HepG2 (cell line): ENCODE data around the gene SYNE3. TPM values are rescaled to one million over a fixed set of nuclear protein-coding genes. Genes with fewer than 3 reads are reported as not detected.
A peak's percentile ranks its signal among the peaks of the same experiment; 100 is the strongest.

Source experiments
- ATAC-seq: fragments of 200-7000 bp; cut with Tn5 transposase; 3 replicates; pipeline ENCODE4 v1.9.1; 2020; ENCODE audit warnings: mild to moderate bottlenecking, moderate library complexity
- BruUV-seq: library from RNA; stranded (reverse); fragments of 400-500 nt; replicated peaks from 2 replicates; lab custom pipeline; 2021; lab: Mats Ljungman, UMichigan
- CTCF ChIA-PET: fragments of 300-600 bp; formaldehyde crosslinking; extraction: SDS; loops from one replicate; lab custom pipeline; 2021; ENCODE audit warnings: low total read pairs, inconsistent platforms, low intra/inter-chr PET ratio; lab: Yijun Ruan, JAX
- POLR2A ChIA-PET: fragments of 350-600 bp; sonication (Branson Sonifier 250); formaldehyde crosslinking; loops from one replicate; lab custom pipeline; 2020; ENCODE audit warnings: antibody characterized with exemption, inconsistent platforms; lab: Yijun Ruan, JAX
- DNase-seq: peaks from one replicate; pipeline ENCODE4 v3.0.0-alpha.2; 2015; ENCODE audit warnings: low spot score
- FAIRE-seq: peaks from 3 replicates; lab custom pipeline; 2011; peaks lifted over from hg19 to GRCh38; lab: Jason Lieb, UNC
- H2AFZ ChIP-seq: one replicate; pipeline ENCODE4 v1.6.1; 2011; ENCODE audit warnings: low read length, inconsistent platforms
- H3K27ac ChIP-seq: fragments of 300-600 bp; 3 replicates; pipeline ENCODE4 v1.8.0; 2011; ENCODE audit warnings: mixed run types, mild to moderate bottlenecking, mixed read lengths, low read length, inconsistent platforms; ENCODE audit not compliant: insufficient read depth; ENCODE audit errors: extremely low read length
- H3K27me3 ChIP-seq, 2 experiments: fragments of 200-600 bp in 1 of 2; 2 replicates in 1 of 2; 3 replicates in 1 of 2; pipeline versions ENCODE4 v1.6.0 to v1.8.0; 2011; ENCODE audit warnings: low read length in 2 of 2, mild to moderate bottlenecking in 2 of 2, moderate library complexity in 2 of 2, inconsistent platforms in 1 of 2; ENCODE audit not compliant: insufficient read depth in 2 of 2, control insufficient read depth in 1 of 2
- H3K36me3 ChIP-seq, 2 experiments: fragments of 200-600 bp in 1 of 2; replicated peaks in 1 of 2; 2 replicates in 1 of 2; 3 replicates in 1 of 2; pipeline versions ENCODE4 v1.5.1 to v1.8.0; 2011; ENCODE audit warnings: low read length in 2 of 2, inconsistent platforms in 1 of 2; ENCODE audit not compliant: insufficient read depth in 2 of 2, control insufficient read depth in 1 of 2
- H3K4me1 ChIP-seq: 2 replicates; pipeline ENCODE4 v1.5.1; 2012; ENCODE audit warnings: low read length, inconsistent platforms; ENCODE audit not compliant: insufficient read depth
- H3K4me2 ChIP-seq: 2 replicates; pipeline ENCODE4 v1.6.0; 2011; ENCODE audit warnings: low read depth, low read length, inconsistent platforms
- H3K4me3 ChIP-seq, 3 experiments: fragments of 200-600 bp in 1 of 3; sonication (generic), shearing (Covaris generic) in 1 of 3; replicated peaks in 1 of 3; 2 replicates each; pipeline ENCODE4 v1.5.1; 2011 to 2016; ENCODE audit warnings: low read length in 3 of 3, inconsistent platforms in 2 of 3, low read depth in 2 of 3, mild to moderate bottlenecking in 2 of 3, control low read depth in 1 of 3, mixed read lengths in 1 of 3; ENCODE audit not compliant: insufficient read depth in 1 of 3
- H3K79me2 ChIP-seq: one replicate; pipeline ENCODE4 v1.6.1; 2011; ENCODE audit warnings: low read length, inconsistent platforms; ENCODE audit not compliant: insufficient read depth
- H3K9ac ChIP-seq: 2 replicates; pipeline ENCODE4 v1.6.0; 2011; ENCODE audit warnings: mild to moderate bottlenecking, low read depth, low read length, inconsistent platforms; ENCODE audit not compliant: insufficient read depth
- H3K9me3 ChIP-seq: 2 replicates; pipeline ENCODE4 v1.5.1; 2012; ENCODE audit warnings: mild to moderate bottlenecking, low read length
- H4K20me1 ChIP-seq: 2 replicates; pipeline ENCODE4 v1.6.0; 2011; ENCODE audit warnings: inconsistent platforms, mild to moderate bottlenecking, low read length, moderate library complexity; ENCODE audit not compliant: insufficient read depth
- AKNA ChIP-seq: sonication (generic); formaldehyde crosslinking; IDR thresholded peaks from 2 replicates; pipeline ENCODE4 v1.4.0; 2020; ENCODE audit warnings: missing genetic modification reagents, borderline replicate concordance
- CREM ChIP-seq, 2 experiments: sonication (generic) in 1 of 2; formaldehyde crosslinking in 1 of 2; IDR thresholded peaks; 2 replicates each; pipeline versions ENCODE4 v1.4.0 to v1.6.1; 2016 to 2020; ENCODE audit warnings: antibody characterized with exemption in 1 of 2, mild to moderate bottlenecking in 1 of 2, missing genetic modification reagents in 1 of 2
- GATAD1 ChIP-seq: IDR thresholded peaks from 2 replicates; pipeline ENCODE4 v1.6.1; 2016; ENCODE audit warnings: missing genetic modification reagents, missing compliant biosample characterization
- POLR2AphosphoS5 ChIP-seq: IDR thresholded peaks from 2 replicates; pipeline ENCODE4 v1.6.1; 2012; ENCODE audit warnings: low read depth, low read length
- RFX5 ChIP-seq: IDR thresholded peaks from 2 replicates; pipeline ENCODE4 v1.6.1; 2011; ENCODE audit warnings: low read depth, low read length, improper control_type of control experiment
- ZNF232 ChIP-seq: sonication (generic); formaldehyde crosslinking; IDR thresholded peaks from 2 replicates; pipeline ENCODE4 v1.4.0; 2020; ENCODE audit warnings: missing genetic modification reagents, borderline replicate concordance
- ZNF629 ChIP-seq: sonication (generic); formaldehyde crosslinking; conservative IDR thresholded peaks from 2 replicates; pipeline ENCODE4 v1.5.0; 2020; ENCODE audit warnings: missing genetic modification reagents
- ZNF780A ChIP-seq: sonication (generic); formaldehyde crosslinking; IDR thresholded peaks from 2 replicates; pipeline ENCODE4 v1.8.0; 2022; ENCODE audit warnings: mild to moderate bottlenecking, missing genetic modification reagents, moderate library complexity
- ZNF891 ChIP-seq: sonication (generic); formaldehyde crosslinking; IDR thresholded peaks from 2 replicates; pipeline ENCODE4 v1.5.0; 2020; ENCODE audit warnings: mild to moderate bottlenecking, missing genetic modification reagents
- WGBS: methylation state at CpG from one replicate; pipeline ENCODE4 v1.1.6; 2017; ENCODE audit warnings: low lambda C conversion rate; 5-methylcytosine and 5-hydroxymethylcytosine counted together
- in situ Hi-C: cut with HindIII; loops from 2 replicates; pipeline ENCODE4 v1.10.0; 2017; ENCODE audit warnings: low pct_unique_long_range_greater_than_20kb; ENCODE audit not compliant: extremely low pct_ligation_motif_present
- intact Hi-C: fragments of 100-400 bp; cut with micrococcal nuclease; formaldehyde crosslinking; loops from one replicate; pipeline ENCODE4 v1.10.0; 2022; ENCODE audit not compliant: unreplicated experiment
- polyA plus RNA-seq, 8 experiments: library from polyadenylated mRNA; depleted of rRNA in 3 of 8; stranded (reverse) in 7 of 8; unstranded in 1 of 8; fragments of >200 nt; fragmentation: Illumina TruSeq in 4 of 8; extraction: Trizol in 4 of 8; gene quantifications; 2 replicates each; pipeline versions ENCODE4 v1.2.1 to v1.2.3, GENCODE V29; 2011 to 2016; ENCODE audit warnings: low read depth in 4 of 8, missing spikeins in 1 of 8, mixed read lengths in 1 of 8; ENCODE audit not compliant: insufficient read depth in 1 of 8
- total RNA-seq, 5 experiments: library from RNA; depleted of rRNA; stranded (reverse); fragments of >200 nt; fragmentation: Illumina TruSeq; extraction: Trizol; gene quantifications; 2 replicates each; pipeline ENCODE4 v1.2.3, GENCODE V29; 2016; ENCODE audit warnings: low read depth in 1 of 5
- TF ChIP-seq, protein P1 (sequence below): sonication (generic); formaldehyde crosslinking; IDR thresholded peaks from 2 replicates; pipeline ENCODE4 v1.9.0; 2021; ENCODE audit warnings: missing genetic modification reagents, mild to moderate bottlenecking, borderline replicate concordance

The SYNE3 gene
- total and polyA plus RNA-seq, 2 of the 13 experiments (the other 11 are each of a cell fraction or from before 2014, with no cell fraction given), result 7.8 to 8.0 TPM

GRCh38 chr14:95540236-95540855, 23.9 kb upstream of the SYNE3 start:
- CTCF ChIA-PET, result no interaction called here
- intact Hi-C loops (no loop called here), in situ Hi-C loops (no loop called here)
- H3K4me3 ChIP-seq, result no peak overlapping the region
- no peak overlapping the region for H3K27ac ChIP-seq
- peaks cover 53% of the 10 kb centered on the region for H3K4me1 ChIP-seq
- peaks cover 100% of the 10 kb centered on the region for H3K79me2 ChIP-seq
- peaks cover 12 to 29% of the 10 kb centered on the region in 2 experiments for H3K36me3 ChIP-seq
- POLR2A ChIA-PET, result interaction anchor here (1.3 to 2.2 kb wide), 3 partner anchors 10 to 88 kb away, joined by 3 to 10 read pairs (median 7); no protein-coding TSS in a partner anchor
- no peak for FAIRE-seq
- H3K4me2 ChIP-seq, result no peak overlapping the region
- 96% methylated on average over 6 of the region's 6 CpGs for WGBS
- no peak for ATAC-seq
- no peaks in the 10 kb centered on the region for H3K9me3 ChIP-seq
- peaks cover 40% of the 10 kb centered on the region for H4K20me1 ChIP-seq
- H3K9ac ChIP-seq, result no peak overlapping the region
- no peak for DNase-seq
- no peak overlapping the region for H2AFZ ChIP-seq
- H3K27me3 ChIP-seq, result no peaks in the 10 kb centered on the region; a peak in 1 of 5 replicates
- no TSS peak for BruUV-seq
- TF ChIP-seq ZNF629 (peak; percentile 89), ZNF232 (no peak), RFX5 (no peak)
- TF ChIP-seq, all 625 proteins: peak for 1

- ChIA-PET CTCF (no interaction called here), POLR2A (interaction anchor here (0.9 to 7.5 kb wide), 5 partner anchors 9 to 86 kb away, joined by 3 to 183 read pairs (median 5); no protein-coding TSS in a partner anchor)
- Histone ChIP-seq H3K79me2 (peaks cover 89% of the 10 kb centered on the region), H3K27me3 (no peaks in the 10 kb centered on the region; a peak in 1 of 5 replicates), H4K20me1 (peaks cover 40% of the 10 kb centered on the region), H3K9me3 (no peaks in the 10 kb centered on the region), H3K4me2 (peak overlapping the region; percentile 91), H3K27ac (peak overlapping the region; percentile 78), H2AFZ (no peak overlapping the region), H3K36me3 (peaks cover 3 to 15% of the 10 kb centered on the region in 2 experiments; a peak in 4 of 5 replicates), H3K9ac (peak overlapping the region; percentile 89; the same call in 1 of the 2 replicates), H3K4me1 (peaks cover 53% of the 10 kb centered on the region), H3K4me3 (peak overlapping the region in 2 of 3 experiments; percentile 72 to 87; a peak in 2 of 6 replicates)
- WGBS, result 79% methylated on average over 10 of the region's 14 CpGs
- no peak for FAIRE-seq
- ATAC-seq, result no peak
- no peak for DNase-seq
- in situ Hi-C loops, result no loop called here
- BruUV-seq, result no TSS peak
- intact Hi-C loops, result no loop called here
- no peak for TF ChIP-seq AKNA (CRISPR knock-in tag)
- no peak for TF ChIP-seq GATAD1
- no peak for TF ChIP-seq ZNF780A
- TF ChIP-seq, protein P1, sequence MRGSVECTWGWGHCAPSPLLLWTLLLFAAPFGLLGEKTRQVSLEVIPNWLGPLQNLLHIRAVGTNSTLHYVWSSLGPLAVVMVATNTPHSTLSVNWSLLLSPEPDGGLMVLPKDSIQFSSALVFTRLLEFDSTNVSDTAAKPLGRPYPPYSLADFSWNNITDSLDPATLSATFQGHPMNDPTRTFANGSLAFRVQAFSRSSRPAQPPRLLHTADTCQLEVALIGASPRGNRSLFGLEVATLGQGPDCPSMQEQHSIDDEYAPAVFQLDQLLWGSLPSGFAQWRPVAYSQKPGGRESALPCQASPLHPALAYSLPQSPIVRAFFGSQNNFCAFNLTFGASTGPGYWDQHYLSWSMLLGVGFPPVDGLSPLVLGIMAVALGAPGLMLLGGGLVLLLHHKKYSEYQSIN, result no peak
- TF ChIP-seq POLR2AphosphoS5, result no peak
- TF ChIP-seq CREM (IDR thresholded peaks at IDR 0.05), result no peak
- TF ChIP-seq CREM (CRISPR knock-in tag; IDR thresholded peaks at IDR 0.05), result no peak
- TF ChIP-seq ZNF891 (CRISPR knock-in tag), result no peak
Measured at GRCh38 chr14:95538801-95539509, 22.5 kb upstream of the SYNE3 start.
